ES-I3 (cell line): ENCODE data around the gene FNDC8.
"Not testable (repeated sequence)": the region's sequence is repeated elsewhere in the genome, so short reads cannot be mapped to it uniquely, and the experiment has no call there.

Source experiments
- H3K36me3 ChIP-seq: 2 replicates; pipeline ENCODE4 v1.6.1; 2013; ENCODE audit warnings: mild to moderate bottlenecking, low read length, control low read depth, moderate library complexity; ENCODE audit not compliant: insufficient read depth
- H3K4me1 ChIP-seq: 2 replicates; pipeline ENCODE4 v1.6.1; 2013; ENCODE audit warnings: mild to moderate bottlenecking, control low read depth, low read length; ENCODE audit not compliant: insufficient read depth
- H3K9ac ChIP-seq: 2 replicates; pipeline ENCODE4 v1.6.1; 2013; ENCODE audit warnings: low read depth, mild to moderate bottlenecking, low read length, moderate library complexity
- H3K9me3 ChIP-seq: 2 replicates; pipeline ENCODE4 v1.6.1; 2013; ENCODE audit warnings: mild to moderate bottlenecking, low read length, moderate library complexity; ENCODE audit not compliant: control insufficient read depth, insufficient read depth

The FNDC8 gene

DNA sequence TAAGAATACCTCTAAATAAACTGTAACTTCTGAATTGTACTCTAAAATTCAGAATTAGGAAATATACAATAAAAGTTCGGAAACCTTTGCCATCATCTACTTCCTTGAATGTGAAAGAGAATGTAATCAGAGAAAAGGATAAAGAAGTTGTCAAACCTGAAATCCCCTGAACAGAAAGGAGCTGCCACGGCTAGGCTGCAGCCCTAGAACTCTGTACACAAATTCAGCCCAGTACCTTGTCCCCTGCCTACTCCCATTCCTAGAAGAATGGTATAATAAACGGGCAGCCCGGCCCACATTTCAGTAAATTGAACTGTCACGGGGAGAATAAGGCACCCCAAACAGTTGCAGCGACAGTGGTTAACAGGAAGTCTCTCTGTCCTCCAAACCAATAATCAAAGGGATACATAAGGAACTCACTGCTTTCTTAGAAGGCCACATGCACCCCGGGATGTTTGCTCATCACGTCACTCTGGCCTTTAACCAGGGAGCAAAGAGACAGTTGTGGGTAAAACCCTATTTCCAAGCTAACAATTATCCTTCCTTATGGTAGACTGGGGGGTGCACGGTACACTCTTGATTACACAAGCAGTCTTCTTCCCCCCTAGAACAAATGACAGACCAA, 33.6 kb upstream of the FNDC8 start:
- peaks cover 37% of the 10 kb centered on the region for H3K4me1 ChIP-seq

DNA sequence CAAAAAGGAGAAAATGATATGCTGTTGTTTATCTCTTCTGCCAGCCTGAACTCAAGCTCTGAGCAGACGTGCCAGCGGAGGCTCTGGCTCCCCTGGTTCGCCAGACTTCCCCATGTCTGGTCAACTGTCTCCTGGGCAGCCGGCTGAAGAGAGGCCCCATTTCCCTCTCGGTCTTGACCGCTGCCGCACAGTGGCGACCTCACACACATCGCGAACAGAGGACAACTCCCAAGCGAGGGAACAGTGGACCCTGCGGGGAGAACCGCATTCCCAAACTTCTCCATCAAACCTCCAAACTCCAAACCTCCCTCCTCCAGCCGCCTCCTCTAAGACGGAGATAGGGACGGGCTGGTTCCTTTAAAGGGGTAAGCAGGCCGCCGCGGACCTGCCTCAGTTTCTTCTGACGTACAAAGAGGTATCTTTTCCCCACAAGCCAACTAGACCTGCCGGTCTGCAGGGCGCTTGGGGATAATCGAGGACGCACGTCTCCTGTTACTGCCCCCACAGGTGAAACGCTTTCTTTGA, 33.0 kb upstream of the FNDC8 start:
- Histone ChIP-seq H3K9ac (peak overlapping the region; percentile 92), H3K9me3 (no peaks in the 10 kb centered on the region), H3K4me1 (peaks cover 34% of the 10 kb centered on the region), H3K36me3 (no peaks in the 10 kb centered on the region)

More for the DNA sequence above, 33.6 kb upstream of the FNDC8 start:
- Histone ChIP-seq H3K36me3 (no peaks in the 10 kb centered on the region), H3K9ac (peak overlapping the region; percentile 92; the same call in 1 of the 2 replicates), H3K9me3 (no peaks in the 10 kb centered on the region)

DNA sequence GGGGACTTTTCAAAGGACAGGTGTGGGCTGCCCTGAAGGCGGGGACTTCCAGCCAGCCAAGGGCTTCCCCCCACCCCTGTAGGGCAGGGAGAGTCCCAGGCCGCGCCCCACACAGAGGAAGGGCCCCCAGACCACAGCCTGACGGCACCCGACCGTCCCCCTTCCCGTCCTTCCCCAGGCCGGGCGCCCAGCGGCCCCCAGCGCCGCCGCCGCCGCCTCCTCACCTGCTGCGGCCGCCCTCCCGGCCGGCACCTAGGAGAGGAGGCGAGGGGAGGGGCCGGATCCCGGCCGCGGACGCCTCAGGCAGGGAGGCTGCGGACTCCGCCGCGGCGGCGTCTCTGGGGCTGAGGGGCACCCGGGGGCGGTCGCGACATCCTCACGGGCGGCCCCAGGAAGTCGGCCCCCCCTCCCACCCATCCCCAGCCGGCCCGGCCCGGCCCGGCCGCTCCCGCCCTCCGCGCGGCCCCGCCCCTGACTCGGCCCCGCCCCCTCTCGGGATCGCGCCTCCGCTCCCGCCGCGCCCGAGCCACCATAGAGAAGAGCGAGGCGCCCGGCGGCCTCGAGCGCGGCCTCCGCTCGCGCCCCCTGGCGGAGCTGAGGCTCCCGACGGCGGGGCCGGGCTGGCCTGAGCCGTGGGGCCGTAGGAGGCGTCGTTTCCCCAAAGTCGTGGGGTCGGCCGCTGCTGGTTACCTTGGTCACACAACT, 32.4 kb upstream of the FNDC8 start:
- Histone ChIP-seq H3K9me3 (no peaks in the 10 kb centered on the region), H3K36me3 (no peaks in the 10 kb centered on the region), H3K4me1 (peaks cover 34% of the 10 kb centered on the region), H3K9ac (peak overlapping the region; percentile 92)

DNA sequence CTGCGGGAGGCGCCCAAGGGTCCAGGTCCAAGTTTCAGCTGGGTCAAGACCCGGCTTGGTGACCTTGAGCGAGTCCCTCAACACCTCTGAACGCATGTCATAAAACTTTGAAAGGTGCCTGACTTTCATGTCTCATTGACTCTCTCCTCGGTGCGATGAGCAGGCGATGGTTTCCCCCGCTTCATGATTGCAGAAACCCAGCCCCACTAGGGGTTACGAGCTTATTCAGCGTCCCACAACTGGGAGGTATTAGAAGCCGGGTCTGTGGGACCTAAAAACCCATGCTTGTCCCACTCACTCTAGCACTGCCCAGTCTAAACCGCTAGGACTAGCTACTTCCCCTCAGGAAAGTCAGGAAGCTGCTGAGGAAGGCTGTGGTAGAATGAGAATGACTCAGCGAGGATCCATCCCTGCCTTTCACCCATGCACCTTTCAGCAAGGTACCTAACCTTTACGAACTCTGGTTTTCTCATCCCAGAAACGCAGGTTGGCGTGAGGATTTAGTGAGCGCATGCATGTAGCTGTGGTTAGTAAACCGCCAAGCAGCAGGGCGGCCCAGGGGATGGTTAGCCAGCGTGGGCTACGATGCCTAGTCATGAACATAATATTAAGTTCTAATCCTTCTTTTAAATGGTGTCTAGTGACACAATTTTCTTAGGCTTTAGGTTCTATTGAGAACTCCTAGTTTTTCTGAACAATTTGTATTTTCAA, 31.7 kb upstream of the FNDC8 start:
- peak overlapping the region; percentile 47 for H3K9ac ChIP-seq
- peaks cover 35% of the 10 kb centered on the region for H3K4me1 ChIP-seq
- H3K36me3 ChIP-seq, result no peaks in the 10 kb centered on the region
- H3K9me3 ChIP-seq, result no peaks in the 10 kb centered on the region

DNA sequence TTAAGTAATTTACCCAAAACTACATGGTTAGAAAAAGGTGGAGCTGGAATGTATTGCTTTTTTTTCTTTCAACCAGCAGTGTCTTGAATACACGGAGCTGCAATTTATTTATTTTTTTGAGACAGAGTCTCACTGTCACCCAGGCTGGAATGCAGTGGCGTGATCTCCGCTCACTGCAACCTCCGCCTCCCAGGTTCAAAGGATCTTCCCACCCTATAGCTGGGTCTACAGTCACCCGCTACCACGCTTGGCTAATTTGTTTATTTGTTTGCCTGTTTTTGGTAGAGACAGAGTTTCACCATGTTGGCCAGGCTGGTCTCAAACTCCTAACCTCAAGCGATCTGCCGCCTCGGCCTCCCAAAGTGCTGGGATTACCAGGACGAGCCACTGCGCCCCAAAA, 30.7 kb upstream of the FNDC8 start:
- peaks cover 29% of the 10 kb centered on the region for H3K4me1 ChIP-seq
- H3K36me3 ChIP-seq, H3K9ac ChIP-seq, H3K9me3 ChIP-seq: not testable (repeated sequence)

DNA sequence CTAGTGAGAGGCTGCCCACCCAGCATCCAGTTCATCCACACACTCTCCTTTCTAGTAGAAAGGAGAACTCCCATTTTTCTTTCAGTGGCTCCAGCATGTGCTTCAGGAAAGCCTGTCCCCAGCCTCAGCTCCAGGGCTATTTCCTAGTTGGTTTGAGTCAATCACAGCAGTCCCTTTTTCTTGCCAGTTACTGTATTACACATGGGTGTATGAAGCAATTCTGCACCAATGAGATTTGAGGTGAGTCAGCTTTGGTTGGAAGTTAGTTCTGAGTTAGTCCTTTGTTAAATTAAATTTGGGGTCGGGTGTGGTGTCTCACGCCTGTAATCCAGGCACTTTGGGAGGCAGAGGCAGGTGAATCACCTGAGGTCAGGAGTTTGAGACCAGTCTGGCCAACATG, 26.5 kb upstream of the FNDC8 start:
- H3K36me3 ChIP-seq, result no peaks in the 10 kb centered on the region
- peaks cover 8% of the 10 kb centered on the region; the same call in 1 of the 2 replicates for H3K4me1 ChIP-seq
- H3K9ac ChIP-seq, result no peak overlapping the region
- H3K9me3 ChIP-seq, result no peaks in the 10 kb centered on the region

DNA sequence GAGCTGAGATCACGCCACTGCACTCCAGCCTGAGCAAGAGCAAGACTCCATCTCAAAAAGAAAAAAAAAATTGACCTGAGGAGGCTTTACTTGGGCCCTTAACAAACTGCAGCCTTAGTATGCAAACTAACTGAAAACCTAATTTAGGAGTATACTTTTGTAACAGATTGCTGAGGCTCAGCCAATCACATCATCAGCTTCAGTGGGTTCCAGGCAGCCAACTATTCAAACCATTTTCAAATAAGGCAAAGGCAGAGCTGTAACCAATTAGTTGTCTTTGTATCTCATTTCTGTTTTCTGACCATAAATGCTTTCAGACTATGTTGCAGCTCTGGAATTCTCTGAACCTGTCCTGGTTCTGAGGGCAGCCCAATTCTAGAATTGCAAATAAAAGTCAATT, 25.7 kb upstream of the FNDC8 start:
- no peak overlapping the region for H3K9ac ChIP-seq
- H3K4me1 ChIP-seq, result peaks cover 6% of the 10 kb centered on the region; the same call in 1 of the 2 replicates
- H3K36me3 ChIP-seq, result no peaks in the 10 kb centered on the region
- no peaks in the 10 kb centered on the region for H3K9me3 ChIP-seq

DNA sequence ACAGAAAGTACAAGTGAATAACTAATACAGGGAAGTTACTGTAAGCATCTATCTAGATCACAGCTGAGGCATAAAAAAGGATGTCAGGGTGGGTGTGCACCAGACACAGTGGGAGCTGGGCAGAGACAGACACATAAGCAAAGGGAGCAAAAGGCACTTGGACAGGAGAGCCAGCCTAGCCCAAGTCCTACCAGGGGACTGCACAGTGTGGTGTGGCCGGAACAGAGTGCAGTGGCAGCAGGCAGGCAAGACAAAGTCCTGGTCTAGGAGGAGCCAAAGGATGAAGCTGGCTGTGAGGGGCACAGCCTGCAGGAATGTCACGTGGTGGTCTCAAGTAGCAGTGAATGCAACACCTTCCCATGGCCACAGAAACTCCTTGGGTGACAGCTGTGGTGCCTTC, 23.6 kb upstream of the FNDC8 start:
- Histone ChIP-seq H3K9me3 (no peaks in the 10 kb centered on the region), H3K36me3 (no peaks in the 10 kb centered on the region), H3K9ac (no peak overlapping the region), H3K4me1 (peaks cover 6% of the 10 kb centered on the region; the same call in 1 of the 2 replicates)

DNA sequence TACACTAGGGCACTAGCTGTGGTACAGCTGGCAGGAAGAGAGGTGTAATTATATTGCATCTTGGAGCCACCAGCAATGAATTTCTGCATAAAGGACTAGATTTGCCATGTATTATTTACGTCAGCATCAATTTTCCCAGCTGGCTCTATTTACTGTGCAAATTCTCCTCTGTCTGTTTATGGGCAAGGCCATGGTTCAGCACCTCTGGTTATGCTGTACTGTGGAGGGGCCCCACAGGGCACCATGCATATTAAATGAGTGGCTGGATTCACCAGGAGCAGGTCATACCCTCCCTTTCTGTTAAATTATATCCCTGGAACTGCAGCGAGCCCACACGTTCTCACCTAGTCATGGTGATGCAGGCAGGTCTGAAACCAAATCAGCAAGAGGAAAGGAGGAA, 21.5 kb upstream of the FNDC8 start:
- Histone ChIP-seq H3K9ac (no peak overlapping the region), H3K4me1 (peaks cover under 1% of the 10 kb centered on the region; the same call in 1 of the 2 replicates), H3K36me3 (no peaks in the 10 kb centered on the region), H3K9me3 (no peaks in the 10 kb centered on the region)

DNA sequence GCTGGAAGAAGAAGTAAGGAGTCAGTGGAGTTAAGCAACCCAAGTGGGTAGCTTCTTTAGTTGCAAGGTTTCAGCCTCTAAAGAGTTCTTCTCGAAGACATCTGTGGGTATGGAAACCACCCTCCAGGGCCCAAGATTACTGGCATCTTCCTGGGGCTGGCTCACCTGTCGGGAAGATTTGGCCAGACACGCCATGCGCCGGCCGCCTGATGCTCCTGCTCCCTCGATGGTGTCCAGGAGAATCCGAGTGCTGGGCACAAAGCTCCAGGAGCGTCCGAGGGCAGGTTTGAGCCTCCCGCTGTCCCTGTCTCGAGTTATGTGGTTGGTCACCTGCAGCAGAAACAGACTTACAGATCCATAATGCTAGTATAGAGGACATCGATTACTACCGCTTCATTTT, 20.4 kb upstream of the FNDC8 start:
- Histone ChIP-seq H3K36me3 (peaks cover 3% of the 10 kb centered on the region; the same call in 1 of the 2 replicates), H3K4me1 (no peaks in the 10 kb centered on the region), H3K9me3 (no peaks in the 10 kb centered on the region), H3K9ac (no peak overlapping the region)

DNA sequence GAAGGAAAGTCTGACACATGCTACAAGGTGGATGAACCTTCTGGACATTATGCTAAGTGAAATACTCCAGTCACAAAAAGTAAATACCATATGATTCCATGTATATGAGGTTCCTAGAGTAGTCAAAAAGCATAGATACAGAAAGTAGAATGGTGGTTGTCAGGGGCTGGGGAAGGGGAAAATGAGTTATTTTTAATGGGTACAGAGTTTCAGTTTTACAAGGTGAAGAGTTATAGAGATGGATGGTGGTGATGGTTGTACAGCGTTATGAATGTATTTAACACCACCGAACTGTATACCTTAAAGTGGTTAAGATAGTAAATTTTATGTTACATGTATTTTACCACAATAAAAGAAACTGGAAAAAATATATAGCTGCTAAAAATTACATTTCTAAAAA, 19.7 kb upstream of the FNDC8 start:
- H3K36me3 ChIP-seq, result peaks cover 6% of the 10 kb centered on the region; the same call in 1 of the 2 replicates
- no peak overlapping the region for H3K9ac ChIP-seq
- H3K9me3 ChIP-seq, result no peaks in the 10 kb centered on the region
- H3K4me1 ChIP-seq, result no peaks in the 10 kb centered on the region

DNA sequence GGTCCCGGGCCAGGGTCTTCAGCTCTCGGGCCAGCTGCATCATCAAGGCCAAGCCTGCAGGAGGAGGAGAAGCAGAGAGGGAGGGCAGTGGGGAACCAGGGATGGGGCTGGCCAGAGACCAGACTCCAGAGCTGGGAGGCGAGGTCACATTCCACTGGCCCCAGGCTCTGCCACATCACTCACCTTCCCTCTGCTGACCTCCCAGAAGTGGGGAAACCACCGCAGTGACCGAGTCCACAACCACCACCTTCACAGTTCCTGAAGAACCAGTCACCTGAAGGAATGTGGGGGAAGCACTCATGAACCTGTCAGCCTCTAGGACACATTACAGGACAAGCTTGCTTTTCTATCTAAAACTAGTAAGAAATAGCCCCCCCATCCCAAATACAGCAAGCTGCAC, 18.1 kb upstream of the FNDC8 start:
- Histone ChIP-seq H3K36me3 (peaks cover 6% of the 10 kb centered on the region; the same call in 1 of the 2 replicates), H3K9ac (no peak overlapping the region), H3K9me3 (no peaks in the 10 kb centered on the region), H3K4me1 (no peaks in the 10 kb centered on the region)

DNA sequence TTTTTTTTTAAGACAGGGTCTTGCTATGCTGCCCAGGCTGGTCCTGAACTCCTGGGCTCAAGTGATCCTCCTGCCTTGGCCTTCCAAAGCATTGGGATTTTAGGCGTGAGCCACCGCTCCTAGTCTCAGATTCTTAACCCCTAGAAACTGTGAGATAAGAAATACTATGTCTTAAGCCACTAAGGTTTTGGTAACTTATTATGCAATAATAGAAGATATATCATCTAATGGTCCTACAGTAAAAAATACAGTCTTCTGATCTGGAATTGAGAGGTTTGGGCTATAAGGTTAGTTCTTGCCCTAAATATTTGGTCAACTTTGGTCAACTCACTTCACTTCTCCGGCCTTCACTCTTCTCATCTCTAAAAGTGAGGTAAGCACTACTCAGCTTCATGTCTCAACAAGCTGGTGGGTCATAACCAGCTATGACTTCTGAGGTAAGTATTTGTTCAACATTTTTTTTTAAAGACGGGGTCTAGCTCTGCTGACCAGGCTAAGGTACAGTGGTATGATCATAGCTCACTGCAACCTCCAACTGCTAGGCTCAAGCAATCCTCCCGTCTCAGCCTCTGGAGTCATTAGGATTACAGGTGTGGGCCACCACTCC, 16.5 kb upstream of the FNDC8 start:
- no peaks in the 10 kb centered on the region for H3K4me1 ChIP-seq
- no peak overlapping the region for H3K9ac ChIP-seq
- no peaks in the 10 kb centered on the region for H3K9me3 ChIP-seq
- peaks cover 6% of the 10 kb centered on the region; the same call in 1 of the 2 replicates for H3K36me3 ChIP-seq

DNA sequence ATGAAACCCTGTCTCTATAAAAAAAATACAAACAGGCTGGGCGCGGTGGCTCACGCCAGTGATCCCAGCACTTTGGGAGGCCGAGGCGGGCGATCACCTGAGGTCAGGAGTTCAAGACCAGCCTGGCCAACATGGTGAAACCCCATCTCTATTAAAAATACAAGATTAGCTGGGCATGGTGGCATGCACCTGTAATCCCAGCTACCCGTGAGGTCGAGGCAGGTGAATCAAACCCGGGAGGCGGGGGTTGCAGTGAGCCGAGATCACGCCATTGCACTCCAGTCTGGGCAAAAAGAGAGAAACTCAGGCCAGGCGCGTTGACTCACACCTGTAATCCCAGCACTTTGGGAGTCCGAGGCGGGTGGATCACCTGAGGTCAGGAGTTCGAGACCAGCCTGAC, 10.6 kb upstream of the FNDC8 start:
- H3K36me3 ChIP-seq, H3K9ac ChIP-seq, H3K4me1 ChIP-seq, H3K9me3 ChIP-seq: not testable (repeated sequence)
